ENCODE results near the gene ARID2. TPM values are rescaled to one million over a fixed set of nuclear protein-coding genes. Genes with fewer than 3 reads are reported as not detected.

Gene ARID2
- total and polyA plus RNA-seq, 2 of the 4 experiments (the other 2 are of a cell fraction), result 5.4 to 28.1 TPM

DNA sequence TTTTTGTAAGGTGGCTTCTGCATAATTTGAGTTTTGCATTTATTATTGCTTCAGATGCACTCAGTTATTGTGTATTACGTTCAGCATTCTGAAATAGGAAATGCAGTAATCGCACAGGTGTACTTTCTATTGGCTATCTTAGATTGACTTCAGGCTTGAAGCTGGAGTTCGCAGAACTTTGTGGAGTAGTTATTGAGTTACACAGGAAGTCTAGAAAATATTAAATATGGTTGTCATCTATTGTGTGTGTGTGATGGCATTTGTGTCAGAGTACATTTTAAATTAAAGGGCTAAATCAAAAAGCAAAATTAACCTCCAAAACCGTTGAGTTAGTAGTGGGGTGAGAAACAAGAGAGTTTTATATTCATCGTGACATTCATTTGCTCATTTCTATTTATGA is 2.7 kb downstream of the ARID2 start:
- Histone ChIP-seq H4K5ac (ENCODE audit: low read depth, low read length) (no peak overlapping the region), H3K36me3 (ENCODE audit: control insufficient read depth, insufficient read depth, low read length) (peaks cover 2% of the 10 kb centered on the region; the same call in 1 of the 2 replicates), H3K18ac (ENCODE audit: low read depth, low read length) (no peak overlapping the region), H2AFZ (replicated peaks; ENCODE audit: low read length, poor library complexity) (no peak overlapping the region), H4K20me1 (ENCODE audit: insufficient read depth, low read length) (no peaks in the 10 kb centered on the region), H3K56ac (ENCODE audit: extremely low read depth, insufficient read depth, low read length) (no peak overlapping the region), H3K27me3 (ENCODE audit: control insufficient read depth, insufficient read depth, low read length) (no peaks in the 10 kb centered on the region), H3K14ac (replicated peaks; ENCODE audit: low read depth, low read length) (no peak overlapping the region), H4K8ac (ENCODE audit: low read depth in 2 of 2, low read length in 2 of 2) (no peak overlapping the region), H3K9me1 (ENCODE audit: insufficient read depth, low read length) (no peaks in the 10 kb centered on the region), H3K9me3 (ENCODE audit: control insufficient read depth, insufficient read depth, low read length) (no peaks in the 10 kb centered on the region), H3K4me1 (ENCODE audit: control insufficient read depth, insufficient read depth, low read length) (peaks cover 1% of the 10 kb centered on the region; the same call in 1 of the 2 replicates), H3K79me1 (ENCODE audit: low read depth in 1 of 2, low read length in 2 of 2) (peaks cover 6 to 19% of the 10 kb centered on the region in 2 experiments; a peak in 2 of 4 replicates), H4K91ac (ENCODE audit: insufficient read depth, low read depth, low read length) (no peak overlapping the region), H3K4me2 (ENCODE audit: low read depth, low read length) (peak overlapping the region; percentile 80), H3K9ac (ENCODE audit: low read depth, low read length) (no peak overlapping the region), H3K4me3 (ENCODE audit: insufficient read depth, low read depth, low read length) (no peak overlapping the region; the same call in 1 of the 2 replicates), H2BK120ac (ENCODE audit: low read depth, low read length) (no peak overlapping the region), H2BK15ac (ENCODE audit: low read depth, low read length) (no peak overlapping the region), H2AK5ac (ENCODE audit: low read depth, low read length) (no peak overlapping the region), H3K23ac (ENCODE audit: low read depth, low read length) (peak overlapping the region; percentile 22; the same call in 1 of the 2 replicates), H2BK20ac (ENCODE audit: low read depth, low read length) (no peak overlapping the region), H3K27ac (ENCODE audit: insufficient read depth, low read length) (no peak overlapping the region), H3K4ac (ENCODE audit: low read depth, low read length) (no peak overlapping the region), H2BK5ac (ENCODE audit: low read depth, low read length, poor library complexity, severe bottlenecking) (no peak overlapping the region), H2AK9ac (replicated peaks; ENCODE audit: low read depth, low read length, poor library complexity) (no peak overlapping the region)
- intact Hi-C loops (cut with micrococcal nuclease) (no loop called here), in situ Hi-C loops (cut with MboI; ENCODE audit: low sequenced_read_pairs) (no loop called here), dilution Hi-C loops (cut with HindIII; ENCODE audit: low sequenced_read_pairs, unreplicated experiment) (no loop called here)
- DNase-seq, result peak; percentile 7
- WGBS, 2 experiments (ENCODE audit: extremely low coverage in 2 of 2, insufficient read length in 1 of 2), result 33% methylated on average over 1 of the region's 5 CpGs; no CpG with 5 or more reads in 1 of the 2 experiments
- CTCF ChIA-PET, result interaction anchor here (0.6 kb wide), 1 partner anchor 13 kb away, joined by 4 read pairs; no protein-coding TSS in a partner anchor
- POLR2A ChIA-PET (ENCODE audit: unreplicated experiment), result no interaction called here
- TF ChIP-seq SMC3 (IDR thresholded peaks at IDR 0.05; ENCODE audit: low read depth, low read length) (no peak), NFE2L2 (IDR thresholded peaks at IDR 0.05; ENCODE audit: low read depth, low read length) (no peak), FOS (IDR thresholded peaks at IDR 0.05; ENCODE audit: low read depth, low read length) (no peak), RAD21 (IDR thresholded peaks at IDR 0.05; ENCODE audit: low read length) (no peak), CEBPB (IDR thresholded peaks at IDR 0.05; ENCODE audit: low read depth, low read length) (no peak), RFX5 (IDR thresholded peaks at IDR 0.05; ENCODE audit: low read depth, low read length) (no peak), MAZ (IDR thresholded peaks at IDR 0.05; ENCODE audit: borderline replicate concordance, low read depth, low read length) (no peak), MAFK (IDR thresholded peaks at IDR 0.05; ENCODE audit: low read depth, low read length) (no peak), POLR2A (IDR thresholded peaks at IDR 0.05; ENCODE audit: low read depth, low read length) (no peak), MXI1 (IDR thresholded peaks at IDR 0.05; ENCODE audit: borderline replicate concordance, low read depth, low read length) (no peak), BHLHE40 (IDR thresholded peaks at IDR 0.05; ENCODE audit: low read depth, low read length) (no peak), RCOR1 (IDR thresholded peaks at IDR 0.05; ENCODE audit: insufficient replicate concordance, low read length) (no peak), CHD1 (IDR thresholded peaks at IDR 0.05; ENCODE audit: low read depth, low read length) (no peak)
- TF ChIP-seq, protein P1, sequence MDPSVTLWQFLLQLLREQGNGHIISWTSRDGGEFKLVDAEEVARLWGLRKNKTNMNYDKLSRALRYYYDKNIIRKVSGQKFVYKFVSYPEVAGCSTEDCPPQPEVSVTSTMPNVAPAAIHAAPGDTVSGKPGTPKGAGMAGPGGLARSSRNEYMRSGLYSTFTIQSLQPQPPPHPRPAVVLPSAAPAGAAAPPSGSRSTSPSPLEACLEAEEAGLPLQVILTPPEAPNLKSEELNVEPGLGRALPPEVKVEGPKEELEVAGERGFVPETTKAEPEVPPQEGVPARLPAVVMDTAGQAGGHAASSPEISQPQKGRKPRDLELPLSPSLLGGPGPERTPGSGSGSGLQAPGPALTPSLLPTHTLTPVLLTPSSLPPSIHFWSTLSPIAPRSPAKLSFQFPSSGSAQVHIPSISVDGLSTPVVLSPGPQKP (IDR thresholded peaks at IDR 0.05; ENCODE audit: borderline replicate concordance, low read depth, low read length), result no peak
- TF ChIP-seq, protein P2, sequence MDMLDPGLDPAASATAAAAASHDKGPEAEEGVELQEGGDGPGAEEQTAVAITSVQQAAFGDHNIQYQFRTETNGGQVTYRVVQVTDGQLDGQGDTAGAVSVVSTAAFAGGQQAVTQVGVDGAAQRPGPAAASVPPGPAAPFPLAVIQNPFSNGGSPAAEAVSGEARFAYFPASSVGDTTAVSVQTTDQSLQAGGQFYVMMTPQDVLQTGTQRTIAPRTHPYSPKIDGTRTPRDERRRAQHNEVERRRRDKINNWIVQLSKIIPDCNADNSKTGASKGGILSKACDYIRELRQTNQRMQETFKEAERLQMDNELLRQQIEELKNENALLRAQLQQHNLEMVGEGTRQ (IDR thresholded peaks at IDR 0.05; ENCODE audit: low read depth, low read length), result no peak
- TF ChIP-seq, protein P3, sequence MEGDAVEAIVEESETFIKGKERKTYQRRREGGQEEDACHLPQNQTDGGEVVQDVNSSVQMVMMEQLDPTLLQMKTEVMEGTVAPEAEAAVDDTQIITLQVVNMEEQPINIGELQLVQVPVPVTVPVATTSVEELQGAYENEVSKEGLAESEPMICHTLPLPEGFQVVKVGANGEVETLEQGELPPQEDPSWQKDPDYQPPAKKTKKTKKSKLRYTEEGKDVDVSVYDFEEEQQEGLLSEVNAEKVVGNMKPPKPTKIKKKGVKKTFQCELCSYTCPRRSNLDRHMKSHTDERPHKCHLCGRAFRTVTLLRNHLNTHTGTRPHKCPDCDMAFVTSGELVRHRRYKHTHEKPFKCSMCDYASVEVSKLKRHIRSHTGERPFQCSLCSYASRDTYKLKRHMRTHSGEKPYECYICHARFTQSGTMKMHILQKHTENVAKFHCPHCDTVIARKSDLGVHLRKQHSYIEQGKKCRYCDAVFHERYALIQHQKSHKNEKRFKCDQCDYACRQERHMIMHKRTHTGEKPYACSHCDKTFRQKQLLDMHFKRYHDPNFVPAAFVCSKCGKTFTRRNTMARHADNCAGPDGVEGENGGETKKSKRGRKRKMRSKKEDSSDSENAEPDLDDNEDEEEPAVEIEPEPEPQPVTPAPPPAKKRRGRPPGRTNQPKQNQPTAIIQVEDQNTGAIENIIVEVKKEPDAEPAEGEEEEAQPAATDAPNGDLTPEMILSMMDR (conservative IDR thresholded peaks at IDR 0.05; ENCODE audit: low read depth, low read length), result no peak
- BruUV-seq (replicated peaks), result no TSS peak
- no peak for ATAC-seq (ENCODE audit: low read depth)
